SK-N-MC (cell line): ENCODE measurements around the gene BYSL.

Experiments
- DNase-seq: peaks from one replicate; pipeline ENCODE4 v3.0.0-alpha.2; 2011; ENCODE audit warnings: low read depth, low spot score
- H3K27ac ChIP-seq: fragments of 200-600 bp; sonication (generic); 2 replicates; pipeline ENCODE4 v1.5.1; 2016; ENCODE audit warnings: mixed run types
- H3K36me3 ChIP-seq: fragments of 200-600 bp; sonication (generic); 2 replicates; pipeline ENCODE4 v1.6.1; 2017; ENCODE audit warnings: antibody characterized with exemption, low read length, mixed read lengths; ENCODE audit not compliant: insufficient read depth
- H3K4me3 ChIP-seq: fragments of 200-600 bp; sonication (generic); 2 replicates; pipeline ENCODE4 v1.5.1; 2016
- H3K9ac ChIP-seq: fragments of 200-600 bp; sonication (generic); 2 replicates; pipeline ENCODE4 v1.8.0; 2017; ENCODE audit warnings: mixed run types, mixed read lengths; ENCODE audit not compliant: insufficient read length
- H3K9me3 ChIP-seq: fragments of 200-600 bp; sonication (generic); 2 replicates; pipeline ENCODE4 v1.6.1; 2017; ENCODE audit warnings: low read depth, mild to moderate bottlenecking, antibody characterized with exemption, low read length, moderate library complexity, mixed read lengths
- EZH2 ChIP-seq: fragments of 200-600 bp; sonication (generic); IDR thresholded peaks from one replicate; pipeline ENCODE4 v1.6.1; 2017; ENCODE audit warnings: antibody characterized with exemption
- FOXP2 ChIP-seq: optimal IDR thresholded peaks from 2 replicates; pipeline ENCODE3; 2011; ENCODE audit warnings: mild to moderate bottlenecking, moderate library complexity; ENCODE audit not compliant: insufficient read depth; ENCODE audit errors: extremely low read length, control extremely low read depth
- POLR2AphosphoS5 ChIP-seq: IDR thresholded peaks from 2 replicates; pipeline ENCODE4 v1.6.1; 2012; ENCODE audit warnings: mild to moderate bottlenecking, low read depth, low read length, borderline replicate concordance

BYSL gene

GRCh38 chr6:41943456-41943855 lies 22.2 kb downstream of the BYSL start:
- H3K27ac ChIP-seq = no peak overlapping the region
- H3K4me3 ChIP-seq = no peak overlapping the region
- no peaks in the 10 kb centered on the region for H3K9me3 ChIP-seq
- no peak overlapping the region for H3K9ac ChIP-seq
- TF ChIP-seq POLR2AphosphoS5 (no peak), FOXP2 (no peak), EZH2 (no peak)
- no peaks in the 10 kb centered on the region for H3K36me3 ChIP-seq
- no peak for DNase-seq

- Histone ChIP-seq H3K36me3 (no peaks in the 10 kb centered on the region), H3K4me3 (no peak overlapping the region), H3K27ac (no peak overlapping the region), H3K9ac (no peak overlapping the region), H3K9me3 (no peaks in the 10 kb centered on the region)
- DNase-seq = no peak
- TF ChIP-seq POLR2AphosphoS5 (no peak), FOXP2 (no peak), EZH2 (no peak)
These were observed 26.4 kb downstream of the BYSL start for GRCh38 chr6:41947581-41948220.

- Histone ChIP-seq H3K4me3 (no peak overlapping the region), H3K9me3 (no peaks in the 10 kb centered on the region)
- no peak for DNase-seq
These were observed 33.4 kb downstream of the BYSL start for GRCh38 chr6:41954668-41955067.

GRCh38 chr6:41955412-41955811 lies 34.1 kb downstream of the BYSL start:
- no peak for TF ChIP-seq EZH2
- TF ChIP-seq POLR2AphosphoS5 = no peak
- TF ChIP-seq FOXP2 = no peak
- Histone ChIP-seq H3K36me3 (no peaks in the 10 kb centered on the region), H3K27ac (no peak overlapping the region), H3K4me3 (no peak overlapping the region), H3K9me3 (no peaks in the 10 kb centered on the region), H3K9ac (no peak overlapping the region)
- no peak for DNase-seq

More at GRCh38 chr6:41954668-41955067, 33.4 kb downstream of the BYSL start:
- H3K27ac ChIP-seq = no peak overlapping the region
- no peak for TF ChIP-seq POLR2AphosphoS5
- no peak for TF ChIP-seq FOXP2
- TF ChIP-seq EZH2 = no peak
- H3K9ac ChIP-seq = no peak overlapping the region
- H3K36me3 ChIP-seq = no peaks in the 10 kb centered on the region

GRCh38 chr6:41957117-41957516 lies 35.8 kb downstream of the BYSL start:
- no peak for DNase-seq
- Histone ChIP-seq H3K27ac (no peak overlapping the region), H3K36me3 (no peaks in the 10 kb centered on the region), H3K9ac (no peak overlapping the region), H3K9me3 (no peaks in the 10 kb centered on the region), H3K4me3 (no peak overlapping the region)
- TF ChIP-seq POLR2AphosphoS5 (no peak), EZH2 (no peak), FOXP2 (no peak)

- Histone ChIP-seq H3K36me3 (no peaks in the 10 kb centered on the region), H3K27ac (no peak overlapping the region), H3K9ac (no peak overlapping the region), H3K4me3 (no peak overlapping the region), H3K9me3 (no peaks in the 10 kb centered on the region)
- no peak for TF ChIP-seq EZH2
- no peak for TF ChIP-seq POLR2AphosphoS5
- no peak for TF ChIP-seq FOXP2
- DNase-seq = no peak
These were observed 36.9 kb downstream of the BYSL start for GRCh38 chr6:41958022-41958856.

- DNase-seq = no peak
- no peak overlapping the region for H3K4me3 ChIP-seq
These were observed 38.7 kb downstream of the BYSL start for GRCh38 chr6:41960028-41960427.

GRCh38 chr6:41963371-41963770 lies 42.1 kb downstream of the BYSL start:
- no peak for DNase-seq
- TF ChIP-seq POLR2AphosphoS5 (no peak), EZH2 (no peak), FOXP2 (no peak)
- Histone ChIP-seq H3K4me3 (no peak overlapping the region), H3K27ac (no peak overlapping the region), H3K9ac (no peak overlapping the region), H3K36me3 (no peaks in the 10 kb centered on the region), H3K9me3 (no peaks in the 10 kb centered on the region)

More at GRCh38 chr6:41960028-41960427, 38.7 kb downstream of the BYSL start:
- Histone ChIP-seq H3K27ac (no peak overlapping the region), H3K9ac (no peak overlapping the region), H3K36me3 (no peaks in the 10 kb centered on the region), H3K9me3 (no peaks in the 10 kb centered on the region)
- TF ChIP-seq POLR2AphosphoS5 = no peak
- no peak for TF ChIP-seq FOXP2
- TF ChIP-seq EZH2 = no peak
